Measurements from ENCODE around the gene CYSRT1.

CYSRT1 gene

GRCh38 chr9:137223078-137223970 is 1.6 kb upstream of the CYSRT1 start (continued):
- TF ChIP-seq ZNF391 (tag by site-specific recombination; IDR thresholded peaks at IDR 0.05; ENCODE audit: borderline replicate concordance, low read depth), result no peak
- TF ChIP-seq, protein P1, sequence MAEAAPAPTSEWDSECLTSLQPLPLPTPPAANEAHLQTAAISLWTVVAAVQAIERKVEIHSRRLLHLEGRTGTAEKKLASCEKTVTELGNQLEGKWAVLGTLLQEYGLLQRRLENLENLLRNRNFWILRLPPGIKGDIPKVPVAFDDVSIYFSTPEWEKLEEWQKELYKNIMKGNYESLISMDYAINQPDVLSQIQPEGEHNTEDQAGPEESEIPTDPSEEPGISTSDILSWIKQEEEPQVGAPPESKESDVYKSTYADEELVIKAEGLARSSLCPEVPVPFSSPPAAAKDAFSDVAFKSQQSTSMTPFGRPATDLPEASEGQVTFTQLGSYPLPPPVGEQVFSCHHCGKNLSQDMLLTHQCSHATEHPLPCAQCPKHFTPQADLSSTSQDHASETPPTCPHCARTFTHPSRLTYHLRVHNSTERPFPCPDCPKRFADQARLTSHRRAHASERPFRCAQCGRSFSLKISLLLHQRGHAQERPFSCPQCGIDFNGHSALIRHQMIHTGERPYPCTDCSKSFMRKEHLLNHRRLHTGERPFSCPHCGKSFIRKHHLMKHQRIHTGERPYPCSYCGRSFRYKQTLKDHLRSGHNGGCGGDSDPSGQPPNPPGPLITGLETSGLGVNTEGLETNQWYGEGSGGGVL (tag by site-specific recombination; IDR thresholded peaks at IDR 0.05), result no peak
- TF ChIP-seq ZNF596 (tag by site-specific recombination; IDR thresholded peaks at IDR 0.05), result no peak
- TF ChIP-seq ZNF175 (tag by site-specific recombination; IDR thresholded peaks at IDR 0.05), result no peak
- TF ChIP-seq, protein P2, sequence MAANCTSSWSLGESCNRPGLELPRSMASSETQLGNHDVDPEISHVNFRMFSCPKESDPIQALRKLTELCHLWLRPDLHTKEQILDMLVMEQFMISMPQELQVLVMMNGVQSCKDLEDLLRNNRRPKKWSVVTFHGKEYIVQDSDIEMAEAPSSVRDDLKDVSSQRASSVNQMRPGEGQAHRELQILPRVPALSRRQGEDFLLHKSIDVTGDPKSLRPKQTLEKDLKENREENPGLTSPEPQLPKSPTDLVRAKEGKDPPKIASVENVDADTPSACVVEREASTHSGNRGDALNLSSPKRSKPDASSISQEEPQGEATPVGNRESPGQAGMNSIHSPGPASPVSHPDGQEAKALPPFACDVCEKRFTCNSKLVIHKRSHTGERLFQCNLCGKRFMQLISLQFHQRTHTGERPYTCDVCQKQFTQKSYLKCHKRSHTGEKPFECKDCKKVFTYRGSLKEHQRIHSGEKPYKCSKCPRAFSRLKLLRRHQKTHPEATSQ (tag by site-specific recombination; IDR thresholded peaks at IDR 0.05), result no peak
- TF ChIP-seq SP7 (tag by site-specific recombination; IDR thresholded peaks at IDR 0.05), result peak; percentile 25; the same call in 1 of the 2 replicates
- TF ChIP-seq ZBTB49 (tag by site-specific recombination; IDR thresholded peaks at IDR 0.05; ENCODE audit: low read depth), result no peak
- TF ChIP-seq ZNF571 (tag by site-specific recombination; IDR thresholded peaks at IDR 0.05), result no peak
- TF ChIP-seq ZFP41 (tag by site-specific recombination; IDR thresholded peaks at IDR 0.05; ENCODE audit: borderline replicate concordance), result no peak
- TF ChIP-seq, protein P3, sequence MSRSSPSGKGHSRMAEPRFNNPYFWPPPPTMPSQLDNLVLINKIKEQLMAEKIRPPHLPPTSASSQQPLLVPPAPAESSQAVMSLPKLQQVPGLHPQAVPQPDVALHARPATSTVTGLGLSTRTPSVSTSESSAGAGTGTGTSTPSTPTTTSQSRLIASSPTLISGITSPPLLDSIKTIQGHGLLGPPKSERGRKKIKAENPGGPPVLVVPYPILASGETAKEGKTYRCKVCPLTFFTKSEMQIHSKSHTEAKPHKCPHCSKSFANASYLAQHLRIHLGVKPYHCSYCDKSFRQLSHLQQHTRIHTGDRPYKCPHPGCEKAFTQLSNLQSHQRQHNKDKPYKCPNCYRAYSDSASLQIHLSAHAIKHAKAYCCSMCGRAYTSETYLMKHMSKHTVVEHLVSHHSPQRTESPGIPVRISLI (tag by site-specific recombination; IDR thresholded peaks at IDR 0.05), result no peak
- no peak for TF ChIP-seq ZNF174 (tag by site-specific recombination; IDR thresholded peaks at IDR 0.05)
- TF ChIP-seq ZSCAN30 (tag by site-specific recombination; IDR thresholded peaks at IDR 0.05), result 0 out of 2 replicates have a peak, but pooled peaks have one; percentile 50
- TF ChIP-seq ZNF48 (tag by site-specific recombination; IDR thresholded peaks at IDR 0.05), result no peak
- TF ChIP-seq KLF17 (tag by site-specific recombination; IDR thresholded peaks at IDR 0.05), result no peak
- no peak for TF ChIP-seq ZNF433 (tag by site-specific recombination; IDR thresholded peaks at IDR 0.05; ENCODE audit: low read depth)
- no peak for TF ChIP-seq ZBTB20 (tag by site-specific recombination; IDR thresholded peaks at IDR 0.05)
- TF ChIP-seq, protein P4, sequence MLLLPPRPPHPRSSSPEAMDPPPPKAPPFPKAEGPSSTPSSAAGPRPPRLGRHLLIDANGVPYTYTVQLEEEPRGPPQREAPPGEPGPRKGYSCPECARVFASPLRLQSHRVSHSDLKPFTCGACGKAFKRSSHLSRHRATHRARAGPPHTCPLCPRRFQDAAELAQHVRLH (tag by site-specific recombination; IDR thresholded peaks at IDR 0.05), result no peak
- no peak for TF ChIP-seq YY1 (tag by site-specific recombination; IDR thresholded peaks at IDR 0.05)
- 0 out of 2 replicates have a peak, but pooled peaks have one; percentile 43 for TF ChIP-seq ZNF843 (tag by site-specific recombination; IDR thresholded peaks at IDR 0.05)
- TF ChIP-seq ZNF677 (tag by site-specific recombination; IDR thresholded peaks at IDR 0.05), result no peak
- no peak for TF ChIP-seq ZNF114 (tag by site-specific recombination; IDR thresholded peaks at IDR 0.05)
- TF ChIP-seq ZNF561 (tag by site-specific recombination; IDR thresholded peaks at IDR 0.05; ENCODE audit: borderline replicate concordance), result no peak
- no peak for TF ChIP-seq KLF8 (tag by site-specific recombination; IDR thresholded peaks at IDR 0.05)
- no peak for TF ChIP-seq OVOL3 (tag by site-specific recombination; IDR thresholded peaks at IDR 0.05)
- TF ChIP-seq ZBTB8A (tag by site-specific recombination; IDR thresholded peaks at IDR 0.05), result peak; percentile 40
- TF ChIP-seq ZNF214 (tag by site-specific recombination; IDR thresholded peaks at IDR 0.05; ENCODE audit: borderline replicate concordance), result no peak
- peak; percentile 71; the same call in 1 of the 2 replicates for TF ChIP-seq ZNF660 (tag by site-specific recombination; IDR thresholded peaks at IDR 0.05)
- TF ChIP-seq IKZF3 (tag by site-specific recombination; IDR thresholded peaks at IDR 0.05), result no peak
- no peak for TF ChIP-seq SCRT1 (tag by site-specific recombination; IDR thresholded peaks at IDR 0.05; ENCODE audit: borderline replicate concordance)
- TF ChIP-seq ZNF37A (tag by site-specific recombination; IDR thresholded peaks at IDR 0.05), result no peak
- TF ChIP-seq ZNF394 (tag by site-specific recombination; IDR thresholded peaks at IDR 0.05; ENCODE audit: borderline replicate concordance), result no peak
- TF ChIP-seq YY2 (tag by site-specific recombination; IDR thresholded peaks at IDR 0.05), result no peak
